GM23338 (cell line): ENCODE data around the gene TMEM120B. TPM values are rescaled to one million over a fixed set of nuclear protein-coding genes. Genes with fewer than 3 reads are reported as not detected.

ENCODE experiments used
- ATAC-seq: fragments of 200-7000 bp; cut with Tn5 transposase; 3 replicates; pipeline ENCODE4 v1.9.1; 2020
- DNase-seq: peaks from one replicate; pipeline ENCODE4 v3.0.0-alpha.2; 2015; ENCODE audit warnings: low spot score
- H2AFZ ChIP-seq: fragments of 200-600 bp; sonication (generic); 2 replicates; pipeline ENCODE4 v1.8.0; 2016; ENCODE audit warnings: antibody characterized with exemption, mild to moderate bottlenecking, moderate library complexity
- H3F3A ChIP-seq: fragments of 200-600 bp; sonication (generic); replicated peaks from 2 replicates; pipeline ENCODE4 v1.8.0; 2017; ENCODE audit warnings: antibody characterized with exemption, mixed run types, low read depth
- H3K27ac ChIP-seq: fragments of 200-600 bp; sonication (generic); 2 replicates; pipeline ENCODE4 v1.6.1; 2016; ENCODE audit warnings: low read depth
- H3K27me3 ChIP-seq: fragments of 200-600 bp; sonication (generic); 2 replicates; pipeline ENCODE4 v1.8.0; 2016; ENCODE audit warnings: mild to moderate bottlenecking, mixed run types, moderate library complexity; ENCODE audit not compliant: insufficient read depth
- H3K36me3 ChIP-seq: fragments of 200-600 bp; sonication (generic); 2 replicates; pipeline ENCODE4 v1.8.0; 2016; ENCODE audit warnings: mild to moderate bottlenecking; ENCODE audit not compliant: insufficient read depth
- H3K4me1 ChIP-seq: fragments of 200-600 bp; sonication (generic); 2 replicates; pipeline ENCODE4 v1.8.0; 2016; ENCODE audit warnings: mild to moderate bottlenecking, moderate library complexity; ENCODE audit not compliant: insufficient read depth
- H3K4me2 ChIP-seq: fragments of 200-600 bp; sonication (generic); 2 replicates; pipeline ENCODE4 v1.7.1; 2017; ENCODE audit warnings: mixed run types
- H3K4me3 ChIP-seq: fragments of 200-600 bp; sonication (generic); 2 replicates; pipeline ENCODE4 v1.6.1; 2016; ENCODE audit warnings: mixed run types
- H3K79me2 ChIP-seq: fragments of 200-600 bp; sonication (generic); replicated peaks from 2 replicates; pipeline ENCODE4 v1.8.0; 2017; ENCODE audit warnings: mild to moderate bottlenecking; ENCODE audit not compliant: insufficient read depth
- H3K9me2 ChIP-seq: fragments of 200-600 bp; sonication (generic); 2 replicates; pipeline ENCODE4 v1.8.0; 2017; ENCODE audit not compliant: insufficient read depth
- H4K20me1 ChIP-seq: fragments of 200-600 bp; sonication (generic); replicated peaks from 2 replicates; pipeline ENCODE4 v1.8.0; 2017; ENCODE audit warnings: mild to moderate bottlenecking; ENCODE audit not compliant: insufficient read depth
- H3K27ac Mint-ChIP-seq: 2 replicates; pipeline ENCODE4 v1.8.0; 2020; ENCODE audit warnings: inconsistent platforms, mild to moderate bottlenecking, moderate library complexity, mixed read lengths
- H3K27me3 Mint-ChIP-seq: 3 replicates; pipeline ENCODE4 v1.8.0; 2022; ENCODE audit warnings: low read depth, mild to moderate bottlenecking, moderate library complexity, mixed read lengths, inconsistent platforms; ENCODE audit not compliant: insufficient read depth, poor library complexity
- H3K36me3 Mint-ChIP-seq: 3 replicates; pipeline ENCODE4 v1.8.0; 2021; ENCODE audit warnings: low read depth, mild to moderate bottlenecking, inconsistent platforms, moderate library complexity, mixed read lengths
- H3K4me1 Mint-ChIP-seq: 3 replicates; pipeline ENCODE4 v1.8.0; 2020; ENCODE audit warnings: mild to moderate bottlenecking, inconsistent platforms, mixed read lengths
- H3K4me3 Mint-ChIP-seq: 3 replicates; pipeline ENCODE4 v1.8.0; 2021; ENCODE audit warnings: moderate library complexity, mild to moderate bottlenecking, inconsistent platforms, mixed read lengths
- H3K9me3 Mint-ChIP-seq: 3 replicates; pipeline ENCODE4 v1.8.0; 2020; ENCODE audit warnings: moderate library complexity, mild to moderate bottlenecking, inconsistent platforms, mixed read lengths
- CREB1 ChIP-seq: fragments of 250-450 bp; sonication (Bioruptor Pico); IDR thresholded peaks from 2 replicates; pipeline ENCODE4 v1.5.0; 2020; ENCODE audit warnings: low read depth, mild to moderate bottlenecking, moderate library complexity
- CTCF ChIP-seq, 2 experiments: fragments of 200-600 bp in 1 of 2; sonication (generic) in 1 of 2; conservative IDR thresholded peaks; 2 replicates each; pipeline versions ENCODE4 v1.5.1 to v1.6.1; 2016 to 2017; ENCODE audit warnings: antibody characterized with exemption in 2 of 2, low read depth in 2 of 2, mild to moderate bottlenecking in 2 of 2, moderate library complexity in 1 of 2
- ETS1 ChIP-seq: IDR thresholded peaks from 2 replicates; pipeline ENCODE4 v1.6.1; 2016; ENCODE audit warnings: antibody characterized with exemption
- EZH2 ChIP-seq: fragments of 200-600 bp; sonication (generic); IDR thresholded peaks from one replicate; pipeline ENCODE4 v1.8.0; 2017; ENCODE audit warnings: antibody characterized with exemption, mild to moderate bottlenecking, low read depth; ENCODE audit not compliant: unreplicated experiment
- EZH2phosphoT487 ChIP-seq: fragments of 200-600 bp; sonication (generic); IDR thresholded peaks from one replicate; pipeline ENCODE4 v1.8.1; 2018; ENCODE audit warnings: antibody characterized with exemption; ENCODE audit not compliant: unreplicated experiment
- JUNB ChIP-seq: IDR thresholded peaks from one replicate; pipeline ENCODE4 v1.6.1; 2016; ENCODE audit warnings: antibody characterized with exemption; ENCODE audit not compliant: unreplicated experiment
- NANOG ChIP-seq: IDR thresholded peaks from 2 replicates; pipeline ENCODE4 v1.6.1; 2016; ENCODE audit warnings: antibody characterized with exemption, borderline replicate concordance
- POLR2AphosphoS5 ChIP-seq: IDR thresholded peaks from 2 replicates; pipeline ENCODE4 v1.6.1; 2016; ENCODE audit warnings: antibody characterized with exemption, low read depth
- REST ChIP-seq: IDR thresholded peaks from one replicate; pipeline ENCODE4 v1.6.1; 2018; ENCODE audit warnings: antibody characterized with exemption; ENCODE audit not compliant: unreplicated experiment
- STAT1 ChIP-seq: IDR thresholded peaks from one replicate; pipeline ENCODE4 v1.6.1; 2016; ENCODE audit warnings: antibody characterized with exemption; ENCODE audit not compliant: unreplicated experiment
- ZNF114 ChIP-seq: fragments of 250-450 bp; sonication (Bioruptor Pico); IDR thresholded peaks from 2 replicates; pipeline ENCODE4 v1.5.0; 2020; ENCODE audit warnings: mild to moderate bottlenecking, moderate library complexity
- ZNF331 ChIP-seq: fragments of 250-450 bp; sonication (Bioruptor Pico); IDR thresholded peaks from 2 replicates; pipeline ENCODE4 v1.5.0; 2020; ENCODE audit warnings: low read depth, mild to moderate bottlenecking, moderate library complexity
- ZNF462 ChIP-seq: fragments of 250-450 bp; sonication (Bioruptor Pico); IDR thresholded peaks from 2 replicates; pipeline ENCODE4 v1.5.0; 2020; ENCODE audit warnings: mild to moderate bottlenecking, moderate library complexity
- polyA plus RNA-seq: library from polyadenylated mRNA; unstranded; fragments of >200 nt; fragmentation: Nextera tagmentation; extraction: Ambion mirVana; gene quantifications from 2 replicates; pipeline ENCODE4 v1.2.1, GENCODE V29; 2016
- total RNA-seq: library from RNA; depleted of rRNA; stranded (reverse); fragments of >200 nt; shearing (Covaris generic); gene quantifications from 2 replicates; pipeline ENCODE4 v1.2.3, GENCODE V29; 2014

Gene TMEM120B
- total and polyA plus RNA-seq, 2 experiments from 2014 or later, result 15.0 to 36.0 TPM

- Mint-ChIP-seq H3K9me3 (peaks cover 5% of the 10 kb centered on the region; the same call in 1 of the 3 replicates), H3K27me3 (peaks cover 23% of the 10 kb centered on the region), H3K27ac (peak within 1 kb of the TSS; percentile 100), H3K36me3 (peaks cover 48% of the 10 kb centered on the region), H3K4me1 (peaks cover 36% of the 10 kb centered on the region), H3K4me3 (peak within 1 kb of the TSS; percentile 90)
- DNase-seq, result peak; percentile 82
- TF ChIP-seq POLR2AphosphoS5 (no peak), REST (no peak), JUNB (no peak), ZNF462 (CRISPR knock-in tag) (no peak), EZH2phosphoT487 (no peak), CREB1 (CRISPR knock-in tag) (no peak), ZNF114 (CRISPR knock-in tag) (no peak), EZH2 (no peak), NANOG (no peak), ETS1 (no peak), CTCF (conservative IDR thresholded peaks at IDR 0.05; ENCODE audit: low read depth in 2 of 2) (no peak), ZNF331 (CRISPR knock-in tag) (no peak), STAT1 (no peak)
- peaks cover 23% of the 10 kb centered on the region for H3K4me1 ChIP-seq
- no peaks in the 10 kb centered on the region for H3K36me3 ChIP-seq
- peaks cover 4% of the 10 kb centered on the region; the same call in 1 of the 2 replicates for H3F3A ChIP-seq
- H3K4me3 ChIP-seq, result peak within 1 kb of the TSS; percentile 86
- H3K27ac ChIP-seq, result peak within 1 kb of the TSS; percentile 99
- no peaks in the 10 kb centered on the region for H3K27me3 ChIP-seq
- peak; percentile 6 for ATAC-seq
- no peaks in the 10 kb centered on the region for H3K9me2 ChIP-seq
- H3K79me2 ChIP-seq, result peaks cover 59% of the 10 kb centered on the region
- H3K4me2 ChIP-seq, result peak within 1 kb of the TSS; percentile 98
- H4K20me1 ChIP-seq, result peaks cover 4% of the 10 kb centered on the region; the same call in 1 of the 2 replicates
- no peak within 1 kb of the TSS for H2AFZ ChIP-seq
These were observed 91.4 kb downstream of the TMEM120B start, which contains the start of gene SETD1B for GRCh38 chr12:121803861-121804416. Gene SETD1B, plus strand, starts transcription at chr12:121804009. Its CDS starts 729 bp downstream, at chr12:121804738.
